Activated B cell treated with CpG ODN at 0.5 μM for 24 hours (primary cell): Measurements from ENCODE around the gene CNTFR. TPM values are rescaled to one million over a fixed set of nuclear protein-coding genes. Genes with fewer than 3 reads are reported as not detected.

Source experiments
- ATAC-seq: fragments of 200-7000 bp; cut with Tn5 transposase; one replicate; pipeline ENCODE4 v1.10.0; 2021; ENCODE audit warnings: low read depth, mild to moderate bottlenecking, moderate library complexity
- CTCF ChIA-PET: fragments of 350-600 bp; sonication (Branson Sonifier 250); formaldehyde crosslinking; loops from one replicate; lab custom pipeline; 2021; ENCODE audit warnings: antibody characterized with exemption; lab: Charles Lee
- POLR2A ChIA-PET: fragments of 350-600 bp; sonication (Branson Sonifier 250); formaldehyde crosslinking; loops from one replicate; lab custom pipeline; 2021; ENCODE audit warnings: antibody characterized with exemption; lab: Charles Lee
- DNase-seq: peaks from one replicate; pipeline ENCODE4 v3.0.0; 2022
- H3K27ac Mint-ChIP-seq: one replicate; pipeline ENCODE4 v1.8.0; 2020; ENCODE audit warnings: mixed read lengths
- H3K27me3 Mint-ChIP-seq: one replicate; pipeline ENCODE4 v1.8.0; 2021; ENCODE audit warnings: mixed read lengths
- H3K36me3 Mint-ChIP-seq: one replicate; pipeline ENCODE4 v1.8.0; 2021; ENCODE audit warnings: low read depth, mixed read lengths
- H3K4me1 Mint-ChIP-seq: one replicate; pipeline ENCODE4 v1.8.0; 2021; ENCODE audit warnings: mixed read lengths
- H3K4me3 Mint-ChIP-seq: one replicate; pipeline ENCODE4 v1.8.0; 2020; ENCODE audit warnings: mild to moderate bottlenecking, mixed read lengths
- H3K9me3 Mint-ChIP-seq: one replicate; pipeline ENCODE4 v1.8.0; 2020; ENCODE audit warnings: mixed read lengths
- intact Hi-C: fragments of 100-400 bp; cut with micrococcal nuclease; formaldehyde crosslinking; loops from one replicate; pipeline ENCODE4 v1.15.1; 2024
- total RNA-seq: library from RNA; stranded (reverse); gene quantifications from 2 replicates; pipeline ENCODE4 v1.2.3, GENCODE V29; 2022
- TF ChIP-seq, protein P1 (sequence below): fragments of 200-600 bp; IDR thresholded peaks from one replicate; pipeline ENCODE4 v1.8.0; 2022; ENCODE audit warnings: antibody characterized with exemption, mild to moderate bottlenecking

CNTFR gene
- total RNA-seq, 1 donor from 2014 or later = not detected

DNA sequence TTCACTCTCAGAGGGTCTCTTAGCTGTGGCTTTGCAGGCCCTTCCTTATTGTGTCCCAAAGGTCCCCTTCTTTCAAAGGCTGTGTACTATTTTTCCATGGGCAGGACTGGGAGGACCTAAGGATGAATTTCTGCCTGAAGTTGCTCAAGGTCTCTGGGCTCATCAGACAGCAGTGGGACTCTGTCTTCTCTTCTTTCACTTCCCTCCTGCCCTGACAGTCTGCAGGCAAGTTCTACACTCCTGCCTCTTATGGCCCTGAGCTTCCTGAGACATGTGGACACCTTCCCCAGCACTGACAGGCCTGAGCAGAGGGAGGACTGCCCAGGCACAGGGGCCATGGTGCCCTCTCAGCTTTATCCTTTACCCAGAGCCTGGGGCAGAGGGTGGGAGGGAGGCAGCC, 81.6 kb downstream of the CNTFR start:
- Mint-ChIP-seq H3K36me3 (no peaks in the 10 kb centered on the region), H3K9me3 (no peaks in the 10 kb centered on the region), H3K27me3 (peaks cover 3% of the 10 kb centered on the region), H3K27ac (no peak overlapping the region), H3K4me3 (no peak overlapping the region), H3K4me1 (no peaks in the 10 kb centered on the region)
- POLR2A ChIA-PET = no interaction called here
- TF ChIP-seq, protein P1, sequence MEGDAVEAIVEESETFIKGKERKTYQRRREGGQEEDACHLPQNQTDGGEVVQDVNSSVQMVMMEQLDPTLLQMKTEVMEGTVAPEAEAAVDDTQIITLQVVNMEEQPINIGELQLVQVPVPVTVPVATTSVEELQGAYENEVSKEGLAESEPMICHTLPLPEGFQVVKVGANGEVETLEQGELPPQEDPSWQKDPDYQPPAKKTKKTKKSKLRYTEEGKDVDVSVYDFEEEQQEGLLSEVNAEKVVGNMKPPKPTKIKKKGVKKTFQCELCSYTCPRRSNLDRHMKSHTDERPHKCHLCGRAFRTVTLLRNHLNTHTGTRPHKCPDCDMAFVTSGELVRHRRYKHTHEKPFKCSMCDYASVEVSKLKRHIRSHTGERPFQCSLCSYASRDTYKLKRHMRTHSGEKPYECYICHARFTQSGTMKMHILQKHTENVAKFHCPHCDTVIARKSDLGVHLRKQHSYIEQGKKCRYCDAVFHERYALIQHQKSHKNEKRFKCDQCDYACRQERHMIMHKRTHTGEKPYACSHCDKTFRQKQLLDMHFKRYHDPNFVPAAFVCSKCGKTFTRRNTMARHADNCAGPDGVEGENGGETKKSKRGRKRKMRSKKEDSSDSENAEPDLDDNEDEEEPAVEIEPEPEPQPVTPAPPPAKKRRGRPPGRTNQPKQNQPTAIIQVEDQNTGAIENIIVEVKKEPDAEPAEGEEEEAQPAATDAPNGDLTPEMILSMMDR = no peak
- ATAC-seq (no peak), DNase-seq (no peak)
- CTCF ChIA-PET = interaction anchor here (1.5 kb wide), 1 partner anchor 10 kb away, joined by 4 read pairs; no protein-coding TSS in a partner anchor
- intact Hi-C loops = no loop called here

DNA sequence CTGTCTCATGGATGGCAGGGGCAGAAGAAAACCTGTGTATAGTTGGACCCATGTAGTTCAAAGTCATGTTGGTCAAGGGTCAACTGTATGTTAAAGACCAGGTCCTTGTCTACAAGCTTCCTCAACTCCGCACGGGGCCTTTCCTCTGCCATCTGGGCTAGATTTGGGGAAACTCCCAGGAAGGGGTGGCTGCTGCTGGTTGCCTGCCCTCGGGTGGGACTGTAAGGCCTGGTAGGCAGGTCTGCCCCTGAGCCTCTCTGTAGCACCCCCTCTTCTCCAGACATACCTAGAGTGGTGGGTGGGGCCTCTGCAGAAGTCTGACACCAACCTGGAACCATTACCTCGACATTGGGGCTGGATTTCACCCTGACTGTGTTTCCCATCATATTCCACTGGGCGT, 82.0 kb downstream of the CNTFR start:
- Mint-ChIP-seq H3K27ac (no peak overlapping the region), H3K4me3 (no peak overlapping the region), H3K36me3 (no peaks in the 10 kb centered on the region), H3K27me3 (peaks cover 3% of the 10 kb centered on the region), H3K4me1 (no peaks in the 10 kb centered on the region), H3K9me3 (no peaks in the 10 kb centered on the region)
- ChIA-PET CTCF (no interaction called here), POLR2A (no interaction called here)
- intact Hi-C loops = no loop called here
- DNase-seq = no peak
- TF ChIP-seq, protein P1 = no peak
- no peak for ATAC-seq

GRCh38 chr9:34506623-34507022, 82.9 kb downstream of the CNTFR start:
- Mint-ChIP-seq H3K27me3 (peaks cover 3% of the 10 kb centered on the region), H3K4me3 (no peak overlapping the region), H3K9me3 (no peaks in the 10 kb centered on the region), H3K27ac (no peak overlapping the region), H3K4me1 (no peaks in the 10 kb centered on the region), H3K36me3 (no peaks in the 10 kb centered on the region)
- TF ChIP-seq, protein P1 = no peak
- DNase-seq (no peak), ATAC-seq (no peak)
- ChIA-PET CTCF (interaction anchor here (1.2 kb wide), 1 partner anchor 103 kb away, joined by 5 read pairs; no protein-coding TSS in a partner anchor), POLR2A (no interaction called here)
- intact Hi-C loops = no loop called here

DNA sequence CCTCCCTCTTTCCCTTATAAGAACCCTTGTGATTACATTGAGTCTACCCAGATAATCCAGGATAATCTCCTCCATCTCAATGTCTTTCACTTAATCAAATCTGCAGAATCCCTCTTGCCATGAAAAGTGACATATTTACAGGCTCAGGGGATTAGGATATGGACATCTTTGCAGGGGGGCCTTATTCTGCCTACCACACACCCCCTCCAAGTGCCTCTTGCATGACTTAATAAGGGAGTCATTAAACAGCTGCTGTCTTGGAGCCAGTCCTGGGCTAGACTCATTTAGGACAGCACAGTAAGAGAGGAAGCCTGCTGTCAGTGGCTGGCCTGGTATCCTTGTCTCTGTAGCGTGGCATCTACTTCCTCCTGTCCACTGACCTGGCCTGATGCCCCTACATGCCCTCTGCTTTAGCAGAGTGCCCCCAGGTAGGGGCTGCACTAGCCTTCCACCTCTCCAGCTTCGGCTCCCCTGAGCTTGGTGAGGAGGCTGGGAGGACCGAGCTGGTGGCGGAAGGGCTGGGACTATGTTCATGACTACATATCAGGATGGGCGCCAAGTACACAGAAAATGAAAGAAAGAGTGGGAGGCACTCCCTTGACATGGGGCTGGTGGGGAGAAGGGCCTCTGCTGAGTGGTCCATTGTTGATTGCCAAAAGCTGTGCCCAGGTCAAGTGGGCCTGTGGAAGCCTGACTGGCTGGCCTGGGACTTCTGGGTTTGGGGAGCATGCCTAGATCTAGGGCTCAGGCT, 84.0 kb downstream of the CNTFR start:
- Mint-ChIP-seq H3K36me3 (no peaks in the 10 kb centered on the region), H3K27ac (no peak overlapping the region), H3K9me3 (no peaks in the 10 kb centered on the region), H3K4me3 (no peak overlapping the region), H3K27me3 (peaks cover 3% of the 10 kb centered on the region), H3K4me1 (no peaks in the 10 kb centered on the region)
- DNase-seq (no peak), ATAC-seq (no peak)
- CTCF ChIA-PET = interaction anchor here (0.6 to 1.2 kb wide), 2 partner anchors 88 to 102 kb away, joined by 4 to 5 read pairs; no protein-coding TSS in a partner anchor
- TF ChIP-seq, protein P1 = no peak
- intact Hi-C loops = no loop called here
- POLR2A ChIA-PET = no interaction called here

DNA sequence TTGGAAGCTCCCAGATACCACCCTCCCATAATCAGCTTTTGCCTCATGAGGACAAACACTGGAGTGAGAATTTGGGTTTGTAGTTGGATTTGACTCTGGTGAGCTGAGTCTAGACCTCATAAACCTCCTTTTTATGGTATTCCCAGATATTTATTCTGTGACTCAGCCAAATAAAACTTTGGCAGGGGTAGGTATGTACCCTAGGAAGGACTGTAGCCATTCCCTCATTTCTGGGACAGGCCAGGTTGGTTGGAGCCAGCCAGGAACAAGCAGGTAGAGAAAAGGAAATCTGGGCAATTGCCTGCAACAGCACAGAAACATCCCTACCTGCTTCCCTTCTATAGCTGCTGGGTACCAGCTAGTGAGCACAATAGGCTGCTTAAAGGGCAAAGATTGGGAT, 86.1 kb downstream of the CNTFR start:
- H3K4me3 Mint-ChIP-seq = no peak overlapping the region
- no peak overlapping the region for H3K27ac Mint-ChIP-seq
- ATAC-seq (no peak), DNase-seq (no peak)
- H3K9me3 Mint-ChIP-seq = no peaks in the 10 kb centered on the region
- intact Hi-C loops = no loop called here
- TF ChIP-seq, protein P1 = no peak
- ChIA-PET CTCF (interaction anchor here (0.8 to 2.7 kb wide), 3 partner anchors 65 to 170 kb away, joined by 5 to 11 read pairs (median 6); no protein-coding TSS in a partner anchor), POLR2A (no interaction called here)
- no peaks in the 10 kb centered on the region for H3K4me1 Mint-ChIP-seq
- no peaks in the 10 kb centered on the region for H3K36me3 Mint-ChIP-seq
- peaks cover 12% of the 10 kb centered on the region for H3K27me3 Mint-ChIP-seq
